HCT116 (cell line): ENCODE data around the gene LCN15.

Experiments used
- CEBPB ChIP-seq: IDR thresholded peaks from 2 replicates; pipeline ENCODE4 v1.6.1; 2012; ENCODE audit warnings: low read depth
- CTCF ChIP-seq, 3 experiments: fragments of 200-600 bp in 1 of 3; sonication (generic) in 1 of 3; IDR thresholded peaks in 2 of 3; conservative IDR thresholded peaks in 1 of 3; 2 replicates each; pipeline ENCODE4 v1.5.1; 2012 to 2017; ENCODE audit warnings: low read depth in 2 of 3, low read length in 2 of 3, antibody characterized with exemption in 1 of 3, borderline replicate concordance in 1 of 3, control low read depth in 1 of 3, mild to moderate bottlenecking in 1 of 3, mixed read lengths in 1 of 3, mixed run types in 1 of 3, moderate library complexity in 1 of 3; ENCODE audit not compliant: insufficient read depth in 1 of 3
- EZH2 ChIP-seq: fragments of 200-600 bp; sonication (generic); IDR thresholded peaks from 2 replicates; pipeline ENCODE4 v1.6.1; 2017; ENCODE audit warnings: antibody characterized with exemption, mixed run types
- FOSL1 ChIP-seq: IDR thresholded peaks from 2 replicates; pipeline ENCODE4 v1.6.1; 2012; ENCODE audit warnings: low read depth
- MAX ChIP-seq: IDR thresholded peaks from 2 replicates; pipeline ENCODE4 v1.6.1; 2012
- POLR2A ChIP-seq: IDR thresholded peaks from 2 replicates; pipeline ENCODE4 v1.7.0; 2011; ENCODE audit warnings: borderline replicate concordance; ENCODE audit not compliant: insufficient read depth, insufficient read length; ENCODE audit errors: extremely low read depth
- POLR2AphosphoS5 ChIP-seq: IDR thresholded peaks from 2 replicates; pipeline ENCODE4 v1.6.1; 2011; ENCODE audit warnings: mild to moderate bottlenecking, low read depth, low read length, moderate library complexity
- RAD21 ChIP-seq: IDR thresholded peaks from 2 replicates; pipeline ENCODE4 v1.6.1; 2012; ENCODE audit warnings: low read depth, mild to moderate bottlenecking
- SIN3A ChIP-seq: IDR thresholded peaks from 2 replicates; pipeline ENCODE4 v1.6.1; 2012; ENCODE audit warnings: low read depth
- SP1 ChIP-seq: IDR thresholded peaks from 2 replicates; pipeline ENCODE4 v1.6.1; 2012; ENCODE audit warnings: low read depth
- SRF ChIP-seq: IDR thresholded peaks from 2 replicates; pipeline ENCODE4 v1.6.1; 2012; ENCODE audit warnings: low read depth

- no peak for TF ChIP-seq SIN3A
- no peak for TF ChIP-seq RAD21
- no peak for TF ChIP-seq POLR2A
- no peak for TF ChIP-seq CEBPB
- no peak for TF ChIP-seq MAX
- TF ChIP-seq SP1 = no peak
- TF ChIP-seq CTCF (IDR thresholded peaks at IDR 0.05 in 2 of 3, conservative IDR thresholded peaks at IDR 0.05 in 1 of 3; ENCODE audit: borderline replicate concordance in 1 of 3, insufficient read depth in 1 of 3, low read depth in 2 of 3, low read length in 2 of 3) = no peak
- no peak for TF ChIP-seq SRF
- no peak for TF ChIP-seq POLR2AphosphoS5
- no peak for TF ChIP-seq EZH2
- TF ChIP-seq FOSL1 = no peak
These were observed 28.4 kb downstream of the LCN15 start for GRCh38 chr9:136735812-136736480.
